Testis (tissue), 3 donors: Measurements from ENCODE around the gene SCG2. TPM values are rescaled to one million over a fixed set of nuclear protein-coding genes. Genes with fewer than 3 reads are reported as not detected.

Experiments used
- DNase-seq: peaks from one replicate; pipeline ENCODE4 v3.0.0-alpha.2; 2019
- H3K27ac ChIP-seq, 2 donors: fragments of 200-600 bp; sonication (generic); one replicate each; pipeline ENCODE4 v1.5.1; 2019
- H3K27me3 ChIP-seq: fragments of 200-600 bp; sonication (generic); one replicate; pipeline ENCODE4 v1.5.1; 2019
- H3K36me3 ChIP-seq: fragments of 200-600 bp; sonication (generic); one replicate; pipeline ENCODE4 v1.5.1; 2017; ENCODE audit warnings: low read depth; ENCODE audit errors: missing control alignments
- H3K4me1 ChIP-seq: fragments of 200-600 bp; sonication (generic); one replicate; pipeline ENCODE4 v1.5.1; 2019
- H3K4me3 ChIP-seq, 2 donors: fragments of 200-600 bp; sonication (generic); one replicate each; pipeline ENCODE4 v1.5.1; 2017 to 2019
- H3K9me3 ChIP-seq: fragments of 200-600 bp; sonication (generic); one replicate; pipeline ENCODE4 v1.5.1; 2017
- CTCF ChIP-seq, 3 experiments: fragments of 450-650 bp in 2 of 3; fragments of 200-600 bp in 1 of 3; sonication (generic) in 1 of 3; IDR thresholded peaks; one replicate each; pipeline ENCODE4 v1.5.1; 2016 to 2019; ENCODE audit warnings: antibody characterized with exemption in 3 of 3, mild to moderate bottlenecking in 2 of 3, moderate library complexity in 1 of 3
- POLR2A ChIP-seq: fragments of 450-650 bp; IDR thresholded peaks from one replicate; pipeline ENCODE4 v1.6.1; 2017; ENCODE audit warnings: antibody characterized with exemption, mild to moderate bottlenecking, moderate library complexity
- whole genome bisulfite sequencing, 2 donors: methylation state at CpG; one replicate each; pipeline ENCODE4 v1.1.5; 2018; 5-methylcytosine and 5-hydroxymethylcytosine counted together
- intact Hi-C: fragments of 100-400 bp; cut with DNase I; formaldehyde crosslinking; loops from one replicate; pipeline ENCODE4 v1.15.1; 2023; ENCODE audit warnings: low total_unique reads
- polyA plus RNA-seq: library from polyadenylated mRNA; stranded (reverse); fragments of 350-450 nt; fragmentation: Illumina TruSeq; extraction: RNeasy Lipid Tissue Mini Kit (QIAGEN cat#74804); gene quantifications from one replicate; pipeline ENCODE4 v1.2.3, GENCODE V29; 2014; ENCODE audit warnings: low read depth, low replicate concordance; ENCODE audit not compliant: insufficient read depth
- total RNA-seq, 2 donors: library from RNA; depleted of rRNA; stranded (reverse); fragments of >200 nt; gene quantifications; one replicate each; pipeline ENCODE4 v1.2.3, GENCODE V29; 2016

Gene SCG2
- total and polyA plus RNA-seq, 3 donors from 2014 or later: 0.31 to 1.2 (median 0.43) TPM

- Histone ChIP-seq H3K27ac (no peak overlapping the region), H3K4me3 (no peak overlapping the region), H3K4me1 (no peaks in the 10 kb centered on the region), H3K36me3 (no peaks in the 10 kb centered on the region), H3K27me3 (no peaks in the 10 kb centered on the region), H3K9me3 (no peaks in the 10 kb centered on the region)
- intact Hi-C loops: no loop called here
- 61 to 63% methylated on average over 7 of the region's 7 CpGs for WGBS, 2 donors
- TF ChIP-seq POLR2A (no peak), CTCF (IDR thresholded peaks at IDR 0.05) (no peak)
- DNase-seq: no peak
Observed at GRCh38 chr2:223621901-223622300, 19.7 kb upstream of the SCG2 start.

- intact Hi-C loops: no loop called here
- 88 to 96% methylated on average over 4 to 7 of the region's 7 CpGs for WGBS, 2 donors
- Histone ChIP-seq H3K9me3 (no peaks in the 10 kb centered on the region), H3K4me1 (no peaks in the 10 kb centered on the region), H3K27ac (no peak overlapping the region), H3K4me3 (no peak overlapping the region), H3K27me3 (no peaks in the 10 kb centered on the region), H3K36me3 (no peaks in the 10 kb centered on the region)
- TF ChIP-seq POLR2A: no peak
- no peak for TF ChIP-seq CTCF (IDR thresholded peaks at IDR 0.05)
- no peak for DNase-seq
Observed at GRCh38 chr2:223619486-223620129, 17.4 kb upstream of the SCG2 start.

GRCh38 chr2:223618172-223619035 lies 16.2 kb upstream of the SCG2 start:
- intact Hi-C loops: no loop called here
- no peaks in the 10 kb centered on the region for H3K27me3 ChIP-seq
- no peak for DNase-seq
- H3K9me3 ChIP-seq: no peaks in the 10 kb centered on the region
- TF ChIP-seq POLR2A (no peak), CTCF (IDR thresholded peaks at IDR 0.05) (no peak)
- no peak overlapping the region for H3K27ac ChIP-seq
- H3K4me1 ChIP-seq: peaks cover 4% of the 10 kb centered on the region
- WGBS, 2 donors: 45 to 52% methylated on average over 13 of the region's 13 CpGs
- no peak overlapping the region for H3K4me3 ChIP-seq
- H3K36me3 ChIP-seq: no peaks in the 10 kb centered on the region

- intact Hi-C loops: no loop called here
- H3K4me1 ChIP-seq: peaks cover 5% of the 10 kb centered on the region
Observed at GRCh38 chr2:223614534-223614933, 12.4 kb upstream of the SCG2 start.

More at GRCh38 chr2:223614534-223614933, 12.4 kb upstream of the SCG2 start:
- Histone ChIP-seq H3K9me3 (no peaks in the 10 kb centered on the region), H3K4me3 (no peak overlapping the region), H3K36me3 (no peaks in the 10 kb centered on the region), H3K27ac (no peak overlapping the region), H3K27me3 (no peaks in the 10 kb centered on the region)
- 95% methylated on average over 1 of the region's 1 CpG for WGBS, 2 donors
- TF ChIP-seq POLR2A (no peak), CTCF (IDR thresholded peaks at IDR 0.05) (no peak)
- DNase-seq: no peak
